Measurements from ENCODE around the gene SELENOI.
"Not testable (repeated sequence)": the region's sequence is repeated elsewhere in the genome, so short reads cannot be mapped to it uniquely, and the experiment has no call there.

Gene SELENOI

GRCh38 chr2:26309921-26310320, 36.0 kb upstream of the SELENOI start:
- Histone ChIP-seq H3K4me1 (ENCODE audit: control insufficient read depth, insufficient read depth, low read length) (no peaks in the 10 kb centered on the region), H3K36me3 (ENCODE audit: control insufficient read depth, insufficient read depth, low read length) (no peaks in the 10 kb centered on the region), H3K9me3 (ENCODE audit: control insufficient read depth, low read length) (no peaks in the 10 kb centered on the region), H3K4me3 (ENCODE audit: insufficient read depth, low read depth, low read length) (no peak overlapping the region), H3K27ac (ENCODE audit: insufficient read depth, low read depth, low read length, poor library complexity, severe bottlenecking) (no peak overlapping the region), H3K27me3 (ENCODE audit: control insufficient read depth, insufficient read depth, low read length, poor library complexity, severe bottlenecking) (no peaks in the 10 kb centered on the region)
- WGBS, 2 experiments = 89 to 94% methylated on average over 10 of the region's 10 CpGs

- H3K27me3 ChIP-seq (ENCODE audit: control insufficient read depth, insufficient read depth, low read length, poor library complexity, severe bottlenecking) = no peaks in the 10 kb centered on the region
- H3K36me3 ChIP-seq (ENCODE audit: control insufficient read depth, insufficient read depth, low read length) = no peaks in the 10 kb centered on the region
- no peaks in the 10 kb centered on the region for H3K4me1 ChIP-seq (ENCODE audit: control insufficient read depth, insufficient read depth, low read length)
- WGBS, 2 experiments = 91 to 92% methylated on average over 9 of the region's 9 CpGs
- no peaks in the 10 kb centered on the region for H3K9me3 ChIP-seq (ENCODE audit: control insufficient read depth, low read length)
- no peak overlapping the region for H3K27ac ChIP-seq (ENCODE audit: insufficient read depth, low read depth, low read length, poor library complexity, severe bottlenecking)
- H3K4me3 ChIP-seq (ENCODE audit: insufficient read depth, low read depth, low read length) = no peak overlapping the region
These were observed 33.5 kb upstream of the SELENOI start for GRCh38 chr2:26312471-26312870.

GRCh38 chr2:26313446-26313845, 32.5 kb upstream of the SELENOI start:
- no peak overlapping the region for H3K4me3 ChIP-seq (ENCODE audit: insufficient read depth, low read depth, low read length)
- H3K27me3 ChIP-seq (ENCODE audit: control insufficient read depth, insufficient read depth, low read length, poor library complexity, severe bottlenecking) = no peaks in the 10 kb centered on the region
- WGBS, 2 experiments = 91 to 92% methylated on average over 12 of the region's 12 CpGs
- no peaks in the 10 kb centered on the region for H3K4me1 ChIP-seq (ENCODE audit: control insufficient read depth, insufficient read depth, low read length)
- H3K9me3 ChIP-seq (ENCODE audit: control insufficient read depth, low read length) = no peaks in the 10 kb centered on the region
- H3K36me3 ChIP-seq (ENCODE audit: control insufficient read depth, insufficient read depth, low read length) = no peaks in the 10 kb centered on the region
- H3K27ac ChIP-seq (ENCODE audit: insufficient read depth, low read depth, low read length, poor library complexity, severe bottlenecking) = no peak overlapping the region

- Histone ChIP-seq H3K4me1 (ENCODE audit: control insufficient read depth, insufficient read depth, low read length) (peaks cover 5% of the 10 kb centered on the region), H3K36me3 (ENCODE audit: control insufficient read depth, insufficient read depth, low read length) (no peaks in the 10 kb centered on the region), H3K27me3 (ENCODE audit: control insufficient read depth, insufficient read depth, low read length, poor library complexity, severe bottlenecking) (no peaks in the 10 kb centered on the region), H3K4me3 (ENCODE audit: insufficient read depth, low read depth, low read length) (no peak overlapping the region), H3K27ac (ENCODE audit: insufficient read depth, low read depth, low read length, poor library complexity, severe bottlenecking) (no peak overlapping the region), H3K9me3 (ENCODE audit: control insufficient read depth, low read length) (no peaks in the 10 kb centered on the region)
- WGBS, 2 experiments = 81 to 89% methylated on average over 8 of the region's 8 CpGs
These were observed 31.7 kb upstream of the SELENOI start for GRCh38 chr2:26314243-26314642.

GRCh38 chr2:26316041-26316440, 29.9 kb upstream of the SELENOI start:
- 61 to 77% methylated on average over 2 of the region's 2 CpGs for WGBS, 2 experiments
- H3K27ac ChIP-seq (ENCODE audit: insufficient read depth, low read depth, low read length, poor library complexity, severe bottlenecking) = no peak overlapping the region
- H3K36me3 ChIP-seq (ENCODE audit: control insufficient read depth, insufficient read depth, low read length) = no peaks in the 10 kb centered on the region
- H3K9me3 ChIP-seq (ENCODE audit: control insufficient read depth, low read length) = no peaks in the 10 kb centered on the region
- H3K27me3 ChIP-seq (ENCODE audit: control insufficient read depth, insufficient read depth, low read length, poor library complexity, severe bottlenecking) = no peaks in the 10 kb centered on the region
- H3K4me1 ChIP-seq (ENCODE audit: control insufficient read depth, insufficient read depth, low read length) = peaks cover 5% of the 10 kb centered on the region
- H3K4me3 ChIP-seq (ENCODE audit: insufficient read depth, low read depth, low read length) = no peak overlapping the region

- no peak overlapping the region for H3K4me3 ChIP-seq (ENCODE audit: insufficient read depth, low read depth, low read length)
- H3K36me3 ChIP-seq (ENCODE audit: control insufficient read depth, insufficient read depth, low read length) = no peaks in the 10 kb centered on the region
- no peaks in the 10 kb centered on the region for H3K27me3 ChIP-seq (ENCODE audit: control insufficient read depth, insufficient read depth, low read length, poor library complexity, severe bottlenecking)
- H3K27ac ChIP-seq (ENCODE audit: insufficient read depth, low read depth, low read length, poor library complexity, severe bottlenecking) = no peak overlapping the region
- 91% methylated on average over 6 of the region's 6 CpGs for WGBS, 2 experiments
- peaks cover 5% of the 10 kb centered on the region for H3K4me1 ChIP-seq (ENCODE audit: control insufficient read depth, insufficient read depth, low read length)
- H3K9me3 ChIP-seq (ENCODE audit: control insufficient read depth, low read length) = no peaks in the 10 kb centered on the region
These were observed 29.1 kb upstream of the SELENOI start for GRCh38 chr2:26316845-26317244.

GRCh38 chr2:26317377-26318105, 28.4 kb upstream of the SELENOI start:
- H3K27ac ChIP-seq (ENCODE audit: insufficient read depth, low read depth, low read length, poor library complexity, severe bottlenecking) = no peak overlapping the region
- H3K36me3 ChIP-seq (ENCODE audit: control insufficient read depth, insufficient read depth, low read length) = no peaks in the 10 kb centered on the region

GRCh38 chr2:26318950-26319349, 27.0 kb upstream of the SELENOI start:
- H3K36me3 ChIP-seq (ENCODE audit: control insufficient read depth, insufficient read depth, low read length) = no peaks in the 10 kb centered on the region
- H3K4me3 ChIP-seq (ENCODE audit: insufficient read depth, low read depth, low read length) = no peak overlapping the region
- H3K9me3 ChIP-seq (ENCODE audit: control insufficient read depth, low read length) = no peaks in the 10 kb centered on the region
- WGBS, 2 experiments = 56 to 59% methylated on average over 6 of the region's 6 CpGs
- no peaks in the 10 kb centered on the region for H3K27me3 ChIP-seq (ENCODE audit: control insufficient read depth, insufficient read depth, low read length, poor library complexity, severe bottlenecking)
- no peak overlapping the region for H3K27ac ChIP-seq (ENCODE audit: insufficient read depth, low read depth, low read length, poor library complexity, severe bottlenecking)
- peaks cover 5% of the 10 kb centered on the region for H3K4me1 ChIP-seq (ENCODE audit: control insufficient read depth, insufficient read depth, low read length)

More at GRCh38 chr2:26317377-26318105, 28.4 kb upstream of the SELENOI start:
- H3K9me3 ChIP-seq (ENCODE audit: control insufficient read depth, low read length) = no peaks in the 10 kb centered on the region
- peaks cover 5% of the 10 kb centered on the region for H3K4me1 ChIP-seq (ENCODE audit: control insufficient read depth, insufficient read depth, low read length)
- WGBS, 2 experiments = 92 to 94% methylated on average over 7 to 8 of the region's 8 CpGs
- H3K27me3 ChIP-seq (ENCODE audit: control insufficient read depth, insufficient read depth, low read length, poor library complexity, severe bottlenecking) = no peaks in the 10 kb centered on the region
- H3K4me3 ChIP-seq (ENCODE audit: insufficient read depth, low read depth, low read length) = no peak overlapping the region

GRCh38 chr2:26324479-26324878, 21.5 kb upstream of the SELENOI start:
- H3K36me3 ChIP-seq (ENCODE audit: control insufficient read depth, insufficient read depth, low read length); H3K4me3 ChIP-seq (ENCODE audit: insufficient read depth, low read depth, low read length); H3K9me3 ChIP-seq (ENCODE audit: control insufficient read depth, low read length); H3K27me3 ChIP-seq (ENCODE audit: control insufficient read depth, insufficient read depth, low read length, poor library complexity, severe bottlenecking); H3K4me1 ChIP-seq (ENCODE audit: control insufficient read depth, insufficient read depth, low read length); H3K27ac ChIP-seq (ENCODE audit: insufficient read depth, low read depth, low read length, poor library complexity, severe bottlenecking): not testable (repeated sequence)

GRCh38 chr2:26324903-26325302, 21.0 kb upstream of the SELENOI start:
- no peaks in the 10 kb centered on the region for H3K4me1 ChIP-seq (ENCODE audit: control insufficient read depth, insufficient read depth, low read length)
- H3K27ac ChIP-seq (ENCODE audit: insufficient read depth, low read depth, low read length, poor library complexity, severe bottlenecking) = no peak overlapping the region
- 80 to 85% methylated on average over 3 of the region's 3 CpGs for WGBS, 2 experiments
- H3K27me3 ChIP-seq (ENCODE audit: control insufficient read depth, insufficient read depth, low read length, poor library complexity, severe bottlenecking) = no peaks in the 10 kb centered on the region
- H3K9me3 ChIP-seq (ENCODE audit: control insufficient read depth, low read length) = no peaks in the 10 kb centered on the region
- H3K4me3 ChIP-seq (ENCODE audit: insufficient read depth, low read depth, low read length) = no peak overlapping the region
- H3K36me3 ChIP-seq (ENCODE audit: control insufficient read depth, insufficient read depth, low read length) = no peaks in the 10 kb centered on the region

- no peaks in the 10 kb centered on the region for H3K27me3 ChIP-seq (ENCODE audit: control insufficient read depth, insufficient read depth, low read length, poor library complexity, severe bottlenecking)
- H3K4me3 ChIP-seq (ENCODE audit: insufficient read depth, low read depth, low read length) = no peak overlapping the region
- H3K9me3 ChIP-seq (ENCODE audit: control insufficient read depth, low read length) = no peaks in the 10 kb centered on the region
- no peaks in the 10 kb centered on the region for H3K36me3 ChIP-seq (ENCODE audit: control insufficient read depth, insufficient read depth, low read length)
- H3K4me1 ChIP-seq (ENCODE audit: control insufficient read depth, insufficient read depth, low read length) = no peaks in the 10 kb centered on the region
- 84 to 90% methylated on average over 4 of the region's 4 CpGs for WGBS, 2 experiments
- H3K27ac ChIP-seq (ENCODE audit: insufficient read depth, low read depth, low read length, poor library complexity, severe bottlenecking) = no peak overlapping the region
These were observed 20.1 kb upstream of the SELENOI start for GRCh38 chr2:26325851-26326250.

All from ectodermal cell (in vitro differentiated cells).